ENCODE data around the gene PACS1. TPM values are rescaled to one million over a fixed set of nuclear protein-coding genes. Genes with fewer than 3 reads are reported as not detected.
A peak's percentile ranks its signal among the peaks of the same experiment; 100 is the strongest.
"Not testable (repeated sequence)": the region's sequence is repeated elsewhere in the genome, so short reads cannot be mapped to it uniquely, and the experiment has no call there.

The PACS1 gene
- polyA plus RNA-seq, 1 experiment = 27.1 TPM

DNA sequence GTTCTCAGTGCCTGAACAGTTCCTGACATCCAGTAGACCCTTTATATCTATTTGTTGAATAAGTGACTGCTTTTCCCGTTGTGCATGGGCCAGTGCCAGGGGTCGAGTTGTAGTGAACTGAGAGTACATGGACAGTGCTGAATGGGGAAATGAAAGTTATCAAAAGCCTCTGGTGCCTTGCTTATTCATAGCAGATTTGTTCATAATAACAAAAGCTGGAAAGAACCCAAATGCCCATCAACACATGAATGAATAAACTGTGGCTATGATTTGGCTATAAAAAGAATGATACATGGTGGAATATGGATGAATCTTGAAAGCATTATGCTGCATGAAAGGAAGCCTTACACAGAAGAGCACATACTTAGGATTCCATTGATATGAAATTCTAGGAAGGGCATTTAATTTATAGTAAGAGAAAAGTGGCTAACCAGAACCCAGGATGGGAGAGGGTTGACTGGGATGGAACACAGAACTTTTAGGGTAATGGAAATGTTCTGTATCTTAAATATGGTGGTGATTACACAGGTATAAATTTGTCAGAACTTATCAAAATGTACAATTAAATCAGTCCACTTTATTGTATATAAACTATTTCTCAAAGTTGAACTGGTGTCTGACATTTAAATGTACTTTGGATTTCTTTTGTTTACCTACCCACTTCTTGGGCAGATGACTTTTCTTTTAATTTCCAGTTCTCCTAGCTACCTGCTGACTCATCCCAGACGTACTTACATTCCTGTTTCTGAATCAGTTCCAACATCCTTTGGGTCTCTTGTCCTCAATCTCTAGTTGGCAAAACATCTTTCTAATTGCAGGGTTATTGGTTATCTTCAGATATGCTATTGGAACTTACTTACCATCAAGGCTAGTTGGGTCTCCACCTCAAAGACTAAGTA is 42.8 kb downstream of the PACS1 start:
- POLR2A ChIA-PET = interaction anchor here (0.5 to 1.0 kb wide), 2 partner anchors 106 to 264 kb away, joined by 3 to 7 read pairs; no protein-coding TSS in a partner anchor
- Histone ChIP-seq H3K4me3 (ENCODE audit: low read depth, low read length) (no peak overlapping the region), H3K27me3 (ENCODE audit: control insufficient read depth, insufficient read depth, low read length) (no peaks in the 10 kb centered on the region), H3K9me3 (ENCODE audit: control insufficient read depth, insufficient read depth, low read length) (no peaks in the 10 kb centered on the region), H3K27ac (ENCODE audit: low read depth, low read length) (peak overlapping the region; percentile 68)
- no peak for DNase-seq (ENCODE audit: low read depth, low spot score)
- TF ChIP-seq CTCF (IDR thresholded peaks at IDR 0.05; ENCODE audit: low read depth, low read length) = no peak
- CTCF ChIA-PET = interaction anchor here (0.6 to 1.4 kb wide), 3 partner anchors 40 to 146 kb away, joined by 3 to 4 read pairs (median 3); no protein-coding TSS in a partner anchor

- H3K9me3 ChIP-seq (ENCODE audit: control insufficient read depth, insufficient read depth, low read length); CTCF ChIA-PET; H3K27me3 ChIP-seq (ENCODE audit: control insufficient read depth, insufficient read depth, low read length); DNase-seq (ENCODE audit: low read depth, low spot score); H3K27ac ChIP-seq (ENCODE audit: low read depth, low read length); H3K4me3 ChIP-seq (ENCODE audit: low read depth, low read length); POLR2A ChIA-PET: not testable (repeated sequence)
These were observed 44.9 kb downstream of the PACS1 start for GRCh38 chr11:66114957-66115356.

- ChIA-PET CTCF (interaction anchor here (0.6 to 1.0 kb wide), 4 partner anchors 11 to 57 kb away, joined by 3 to 6 read pairs (median 4); no protein-coding TSS in a partner anchor), POLR2A (no interaction called here)
- Histone ChIP-seq H3K4me3 (ENCODE audit: low read depth, low read length) (no peak overlapping the region), H3K9me3 (ENCODE audit: control insufficient read depth, insufficient read depth, low read length) (no peaks in the 10 kb centered on the region), H3K27ac (ENCODE audit: low read depth, low read length) (no peak overlapping the region), H3K27me3 (ENCODE audit: control insufficient read depth, insufficient read depth, low read length) (no peaks in the 10 kb centered on the region)
- no peak for DNase-seq (ENCODE audit: low read depth, low spot score)
- no peak for TF ChIP-seq CTCF (IDR thresholded peaks at IDR 0.05; ENCODE audit: low read depth, low read length)
These were observed 45.7 kb downstream of the PACS1 start for GRCh38 chr11:66115638-66116301.

GRCh38 chr11:66116576-66117361 is 46.7 kb downstream of the PACS1 start:
- ChIA-PET POLR2A (no interaction called here), CTCF (interaction anchor here (0.8 to 1.0 kb wide), 2 partner anchors 10 to 49 kb away, joined by 3 to 4 read pairs; no protein-coding TSS in a partner anchor)
- DNase-seq (ENCODE audit: low read depth, low spot score) = no peak
- Histone ChIP-seq H3K27ac (ENCODE audit: low read depth, low read length) (no peak overlapping the region), H3K27me3 (ENCODE audit: control insufficient read depth, insufficient read depth, low read length) (no peaks in the 10 kb centered on the region), H3K9me3 (ENCODE audit: control insufficient read depth, insufficient read depth, low read length) (no peaks in the 10 kb centered on the region), H3K4me3 (ENCODE audit: low read depth, low read length) (no peak overlapping the region)
- TF ChIP-seq CTCF (IDR thresholded peaks at IDR 0.05; ENCODE audit: low read depth, low read length) = no peak

- no peak for TF ChIP-seq CTCF (IDR thresholded peaks at IDR 0.05; ENCODE audit: low read depth, low read length)
- DNase-seq (ENCODE audit: low read depth, low spot score) = no peak
- Histone ChIP-seq H3K27ac (ENCODE audit: low read depth, low read length) (peak overlapping the region; percentile 93), H3K4me3 (ENCODE audit: low read depth, low read length) (no peak overlapping the region), H3K9me3 (ENCODE audit: control insufficient read depth, insufficient read depth, low read length) (no peaks in the 10 kb centered on the region), H3K27me3 (ENCODE audit: control insufficient read depth, insufficient read depth, low read length) (no peaks in the 10 kb centered on the region)
- POLR2A ChIA-PET = interaction anchor here (1.8 kb wide), 1 partner anchor 18 kb away, joined by 4 read pairs; no protein-coding TSS in a partner anchor
- CTCF ChIA-PET = interaction anchor here (0.6 to 1.6 kb wide), 6 partner anchors 15 to 737 kb away, joined by 4 to 9 read pairs (median 4); no protein-coding TSS in a partner anchor
These were observed 48.8 kb downstream of the PACS1 start for GRCh38 chr11:66118847-66119246.

Data from AG04450 (cell line).